Measurements from ENCODE around the gene TMCC3.

DNA sequence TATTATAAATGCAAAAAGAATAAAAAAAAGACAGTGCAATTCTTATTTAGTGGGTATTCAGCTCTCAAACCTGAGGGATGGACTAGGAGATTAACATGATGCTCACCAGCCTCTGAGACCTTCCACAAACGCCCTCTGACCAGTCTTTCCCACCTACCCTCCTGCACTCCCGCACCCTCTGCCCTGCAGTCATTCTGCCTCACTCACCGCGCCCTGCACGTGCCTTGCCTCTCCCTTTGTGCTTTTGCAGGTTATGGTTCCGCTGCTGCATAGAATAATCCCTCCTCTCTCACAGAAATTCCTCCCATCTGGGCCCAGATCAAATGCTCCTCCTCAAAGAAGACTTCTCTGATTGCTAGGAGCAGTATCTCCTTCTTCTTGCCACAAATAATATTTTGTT lies 28.5 kb upstream of the TMCC3 start:
- TF ChIP-seq, protein P1, sequence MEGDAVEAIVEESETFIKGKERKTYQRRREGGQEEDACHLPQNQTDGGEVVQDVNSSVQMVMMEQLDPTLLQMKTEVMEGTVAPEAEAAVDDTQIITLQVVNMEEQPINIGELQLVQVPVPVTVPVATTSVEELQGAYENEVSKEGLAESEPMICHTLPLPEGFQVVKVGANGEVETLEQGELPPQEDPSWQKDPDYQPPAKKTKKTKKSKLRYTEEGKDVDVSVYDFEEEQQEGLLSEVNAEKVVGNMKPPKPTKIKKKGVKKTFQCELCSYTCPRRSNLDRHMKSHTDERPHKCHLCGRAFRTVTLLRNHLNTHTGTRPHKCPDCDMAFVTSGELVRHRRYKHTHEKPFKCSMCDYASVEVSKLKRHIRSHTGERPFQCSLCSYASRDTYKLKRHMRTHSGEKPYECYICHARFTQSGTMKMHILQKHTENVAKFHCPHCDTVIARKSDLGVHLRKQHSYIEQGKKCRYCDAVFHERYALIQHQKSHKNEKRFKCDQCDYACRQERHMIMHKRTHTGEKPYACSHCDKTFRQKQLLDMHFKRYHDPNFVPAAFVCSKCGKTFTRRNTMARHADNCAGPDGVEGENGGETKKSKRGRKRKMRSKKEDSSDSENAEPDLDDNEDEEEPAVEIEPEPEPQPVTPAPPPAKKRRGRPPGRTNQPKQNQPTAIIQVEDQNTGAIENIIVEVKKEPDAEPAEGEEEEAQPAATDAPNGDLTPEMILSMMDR (IDR thresholded peaks at IDR 0.05; ENCODE audit: borderline replicate concordance, extremely low read depth, low read length, poor library complexity, severe bottlenecking): no peak
- no peak for TF ChIP-seq EZH2 (IDR thresholded peaks at IDR 0.05; ENCODE audit: borderline replicate concordance, low read depth, low read length, severe bottlenecking)
